Glutamatergic neuron (in vitro differentiated cells): ENCODE data around the gene MAP2K7. TPM values are rescaled to one million over a fixed set of nuclear protein-coding genes. Genes with fewer than 3 reads are reported as not detected.
"Not testable (repeated sequence)": the region's sequence is repeated elsewhere in the genome, so short reads cannot be mapped to it uniquely, and the experiment has no call there.

Source experiments
- DNase-seq: peaks from one replicate; pipeline ENCODE4 v3.0.0; 2022
- H3K27ac Mint-ChIP-seq: one replicate; pipeline ENCODE4 v1.8.0; 2020; ENCODE audit warnings: mild to moderate bottlenecking, mixed read lengths, inconsistent platforms; ENCODE audit not compliant: unreplicated experiment
- H3K27me3 Mint-ChIP-seq: one replicate; pipeline ENCODE4 v1.8.0; 2020; ENCODE audit warnings: mild to moderate bottlenecking, moderate library complexity, mixed read lengths, inconsistent platforms; ENCODE audit not compliant: unreplicated experiment
- H3K36me3 Mint-ChIP-seq: one replicate; pipeline ENCODE4 v1.8.0; 2020; ENCODE audit warnings: mild to moderate bottlenecking, mixed read lengths, inconsistent platforms; ENCODE audit not compliant: unreplicated experiment
- H3K4me1 Mint-ChIP-seq: one replicate; pipeline ENCODE4 v1.8.0; 2020; ENCODE audit warnings: mild to moderate bottlenecking, low read depth, mixed read lengths, inconsistent platforms; ENCODE audit not compliant: unreplicated experiment
- H3K4me3 Mint-ChIP-seq: one replicate; pipeline ENCODE4 v1.8.0; 2020; ENCODE audit warnings: mild to moderate bottlenecking, mixed read lengths, inconsistent platforms; ENCODE audit not compliant: unreplicated experiment
- H3K9me3 Mint-ChIP-seq: one replicate; pipeline ENCODE4 v1.8.0; 2020; ENCODE audit warnings: mild to moderate bottlenecking, moderate library complexity, mixed read lengths, inconsistent platforms; ENCODE audit not compliant: unreplicated experiment
- total RNA-seq: library from RNA; stranded (reverse); fragmentation: NEBNext Ultra II Directional; extraction: Animal tissue kit (Norgen Biotek cat#: 25700); gene quantifications from one replicate; pipeline ENCODE4 v1.2.1, GENCODE V29; 2021; ENCODE audit not compliant: unreplicated experiment
- TF ChIP-seq, protein P1 (sequence below): fragments of 200-600 bp; sonication (generic); IDR thresholded peaks from one replicate; pipeline ENCODE4 v1.5.0; 2021; ENCODE audit not compliant: partially characterized antibody, unreplicated experiment

Gene MAP2K7
- total RNA-seq, 1 donor from 2014 or later, result 44.2 TPM

DNA sequence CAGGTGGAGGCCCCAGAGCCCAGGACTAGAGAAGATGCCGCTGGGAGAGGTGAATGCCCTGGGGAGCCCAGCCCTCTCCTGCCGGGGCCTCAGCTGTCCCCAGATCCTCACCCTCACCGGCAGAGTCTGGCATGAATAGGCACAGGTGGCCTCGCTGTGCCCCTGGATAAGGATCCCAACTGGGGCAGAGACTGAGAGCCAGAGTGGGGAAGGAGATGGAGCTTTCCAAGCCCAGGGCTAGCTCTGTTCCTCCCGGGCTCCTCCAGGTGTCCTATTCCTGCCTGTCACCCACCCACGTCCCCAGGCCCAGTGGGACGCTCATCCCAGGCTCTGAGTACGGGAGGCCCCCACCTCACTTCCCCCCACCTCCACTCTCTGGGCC is 46.0 kb upstream of the MAP2K7 start:
- Mint-ChIP-seq H3K36me3 (no peaks in the 10 kb centered on the region), H3K27ac (no peak overlapping the region), H3K4me1 (peaks cover 6% of the 10 kb centered on the region), H3K4me3 (no peak overlapping the region), H3K27me3 (peaks cover 11% of the 10 kb centered on the region), H3K9me3 (peaks cover 7% of the 10 kb centered on the region)
- TF ChIP-seq, protein P1, sequence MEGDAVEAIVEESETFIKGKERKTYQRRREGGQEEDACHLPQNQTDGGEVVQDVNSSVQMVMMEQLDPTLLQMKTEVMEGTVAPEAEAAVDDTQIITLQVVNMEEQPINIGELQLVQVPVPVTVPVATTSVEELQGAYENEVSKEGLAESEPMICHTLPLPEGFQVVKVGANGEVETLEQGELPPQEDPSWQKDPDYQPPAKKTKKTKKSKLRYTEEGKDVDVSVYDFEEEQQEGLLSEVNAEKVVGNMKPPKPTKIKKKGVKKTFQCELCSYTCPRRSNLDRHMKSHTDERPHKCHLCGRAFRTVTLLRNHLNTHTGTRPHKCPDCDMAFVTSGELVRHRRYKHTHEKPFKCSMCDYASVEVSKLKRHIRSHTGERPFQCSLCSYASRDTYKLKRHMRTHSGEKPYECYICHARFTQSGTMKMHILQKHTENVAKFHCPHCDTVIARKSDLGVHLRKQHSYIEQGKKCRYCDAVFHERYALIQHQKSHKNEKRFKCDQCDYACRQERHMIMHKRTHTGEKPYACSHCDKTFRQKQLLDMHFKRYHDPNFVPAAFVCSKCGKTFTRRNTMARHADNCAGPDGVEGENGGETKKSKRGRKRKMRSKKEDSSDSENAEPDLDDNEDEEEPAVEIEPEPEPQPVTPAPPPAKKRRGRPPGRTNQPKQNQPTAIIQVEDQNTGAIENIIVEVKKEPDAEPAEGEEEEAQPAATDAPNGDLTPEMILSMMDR, result no peak
- peak; percentile 24 for DNase-seq

DNA sequence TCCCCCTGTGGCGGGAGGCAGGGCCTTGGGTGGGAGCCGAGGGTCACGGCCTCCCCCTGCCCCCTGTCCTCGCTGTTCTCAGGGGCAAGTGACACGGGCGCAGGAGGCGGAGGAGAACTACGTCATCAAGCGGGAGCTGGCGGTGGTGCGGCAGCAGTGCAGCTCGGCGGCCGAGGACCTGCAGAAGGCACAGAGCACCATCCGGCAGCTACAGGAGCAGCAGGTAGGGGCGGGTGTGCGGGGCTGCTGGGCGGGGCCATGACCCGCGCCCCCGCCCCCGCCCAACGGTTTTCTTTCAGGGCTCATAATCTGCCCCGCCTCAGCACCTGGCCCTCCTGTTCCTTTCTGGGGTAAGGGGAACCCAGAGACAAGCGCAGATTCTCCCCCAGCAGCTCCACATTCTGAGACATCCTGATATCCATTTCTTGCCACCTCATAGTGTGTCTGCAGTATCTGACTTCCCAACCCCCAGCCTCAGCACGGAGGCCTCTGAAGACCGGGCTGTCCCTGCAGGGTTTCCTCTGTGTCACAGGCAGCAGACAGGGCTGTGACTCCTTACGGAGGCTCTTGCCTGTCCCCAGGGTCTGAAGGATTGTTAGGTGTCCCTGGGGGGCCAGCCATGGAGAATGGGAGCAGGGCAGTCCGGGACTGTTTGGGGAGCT is 45.4 kb upstream of the MAP2K7 start:
- Mint-ChIP-seq H3K36me3 (no peaks in the 10 kb centered on the region), H3K4me1 (peaks cover 3% of the 10 kb centered on the region), H3K27me3 (peaks cover 8% of the 10 kb centered on the region), H3K4me3 (peak overlapping the region; percentile 75), H3K27ac (peak overlapping the region; percentile 59), H3K9me3 (peaks cover 7% of the 10 kb centered on the region)
- DNase-seq, result peak; percentile 85
- TF ChIP-seq, protein P1, result no peak

DNA sequence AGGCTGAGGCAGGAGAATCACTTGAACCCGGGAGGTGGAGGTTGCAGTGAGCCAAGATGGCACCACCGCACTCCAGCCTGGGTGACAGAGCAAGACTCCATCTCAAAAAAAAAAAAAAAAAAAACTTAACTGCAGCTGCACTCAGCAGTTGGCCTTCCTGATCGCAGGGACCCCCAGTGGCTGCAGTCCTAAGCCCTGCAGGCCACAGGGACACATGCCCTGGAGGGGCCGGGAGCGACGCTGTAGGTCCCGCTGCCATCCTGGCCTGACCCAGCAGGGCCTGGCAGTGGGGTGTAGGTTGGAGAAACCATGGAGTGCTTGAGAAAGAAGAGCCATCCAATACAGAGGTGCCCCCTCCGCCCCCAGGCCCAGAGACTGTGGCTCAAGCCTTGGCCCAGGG is 44.6 kb upstream of the MAP2K7 start:
- not testable (repeated sequence) for H3K36me3 Mint-ChIP-seq, H3K9me3 Mint-ChIP-seq, DNase-seq, H3K4me1 Mint-ChIP-seq, H3K4me3 Mint-ChIP-seq, H3K27ac Mint-ChIP-seq
- H3K27me3 Mint-ChIP-seq, result peaks cover 11% of the 10 kb centered on the region

DNA sequence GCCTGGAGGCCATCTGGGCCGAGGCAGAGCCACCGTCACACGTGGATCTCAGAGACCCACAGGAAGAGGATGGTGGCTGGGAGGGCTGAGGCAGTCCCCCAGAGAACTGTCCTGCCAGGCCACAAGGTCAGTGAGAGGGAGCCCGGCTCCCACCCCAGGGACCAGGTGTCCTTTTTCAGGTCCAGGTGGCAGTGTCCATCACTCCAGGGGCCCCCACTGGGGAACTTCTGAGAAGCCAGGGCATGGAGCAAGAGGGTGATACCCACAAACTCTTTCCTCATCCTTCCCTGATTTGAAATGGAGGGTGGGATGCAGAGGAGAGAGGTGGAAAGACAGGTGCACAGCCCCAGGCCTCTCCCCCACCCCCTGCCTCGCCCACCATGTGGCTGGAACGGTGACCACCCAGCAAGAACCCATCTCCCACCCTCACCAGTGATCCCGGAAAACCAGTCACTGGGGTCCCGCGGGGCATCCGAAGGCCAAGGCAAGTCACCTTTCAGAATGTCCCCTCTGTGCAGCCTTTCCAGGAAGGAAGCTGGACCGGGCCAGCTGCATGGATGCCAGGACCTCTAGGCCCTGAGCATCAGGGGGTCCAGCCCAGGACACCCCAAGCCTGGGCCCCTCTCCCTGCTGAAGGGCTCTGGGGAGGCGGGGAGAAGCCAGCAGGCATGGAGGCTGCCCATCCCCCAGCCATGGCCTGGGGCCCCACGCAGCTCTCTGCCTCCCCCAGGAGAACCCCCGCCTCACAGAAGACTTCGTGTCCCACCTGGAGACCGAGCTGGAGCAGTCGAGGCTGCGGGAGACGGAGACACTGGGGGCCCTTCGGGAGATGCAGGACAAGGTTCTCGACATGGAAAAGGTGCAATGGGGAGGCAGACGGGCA is 43.6 kb upstream of the MAP2K7 start:
- Mint-ChIP-seq H3K4me3 (no peak overlapping the region), H3K27ac (no peak overlapping the region), H3K4me1 (peaks cover 3% of the 10 kb centered on the region), H3K36me3 (no peaks in the 10 kb centered on the region), H3K9me3 (peaks cover 10% of the 10 kb centered on the region), H3K27me3 (peaks cover 15% of the 10 kb centered on the region)
- DNase-seq, result no peak
- TF ChIP-seq, protein P1, result no peak

DNA sequence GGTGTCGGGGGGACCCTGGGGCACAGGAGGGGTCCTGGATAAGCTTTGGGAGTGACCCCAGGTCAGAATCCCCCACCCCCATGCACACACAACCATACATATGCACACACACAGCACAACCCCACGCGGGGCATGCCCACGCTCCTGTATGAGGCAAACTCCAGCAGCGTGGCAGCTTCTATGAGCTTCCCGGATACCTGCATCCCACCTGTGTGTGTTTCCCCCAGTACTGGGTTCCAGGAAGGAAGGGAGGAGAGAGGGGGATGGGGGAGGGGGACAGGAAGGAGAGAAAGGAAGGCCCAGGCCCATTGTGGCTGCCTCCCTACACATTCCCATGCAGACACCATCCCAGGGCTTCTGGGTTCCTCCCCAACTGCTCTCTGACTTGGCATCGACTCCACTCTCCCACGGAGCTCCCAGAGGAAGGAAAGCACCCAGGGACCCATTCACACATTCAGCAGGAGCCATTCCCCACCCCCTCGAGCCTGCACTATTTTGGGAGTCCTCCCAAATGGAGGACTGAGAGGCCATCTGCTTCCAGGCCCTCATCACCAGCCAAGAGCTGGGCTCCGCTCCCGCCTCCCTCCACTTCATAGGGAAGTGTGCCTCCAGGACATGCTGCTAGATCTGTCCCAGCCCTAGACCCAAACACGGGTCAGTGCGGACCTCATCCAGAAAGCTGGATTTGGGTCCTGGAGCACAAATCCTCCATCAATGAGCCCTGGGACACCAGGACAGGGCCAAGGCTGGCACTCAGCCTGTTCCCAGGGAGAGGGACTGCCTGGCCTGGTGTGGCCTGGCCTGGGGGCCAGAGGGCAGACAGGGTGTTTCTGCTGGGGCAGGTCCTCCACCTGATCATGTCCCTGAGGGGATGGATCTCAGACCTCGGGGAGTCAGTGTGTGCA is 42.7 kb upstream of the MAP2K7 start:
- peak overlapping the region; percentile 25 for H3K4me3 Mint-ChIP-seq
- TF ChIP-seq, protein P1, result no peak

More for the DNA sequence above, 42.7 kb upstream of the MAP2K7 start:
- DNase-seq, result no peak
- H3K27ac Mint-ChIP-seq, result peak overlapping the region; percentile 43
- peaks cover 3% of the 10 kb centered on the region for H3K4me1 Mint-ChIP-seq
- H3K27me3 Mint-ChIP-seq, result peaks cover 14% of the 10 kb centered on the region
- peaks cover 11% of the 10 kb centered on the region for H3K9me3 Mint-ChIP-seq
- no peaks in the 10 kb centered on the region for H3K36me3 Mint-ChIP-seq
